Fibroblast of mammary gland (primary cell): Measurements from ENCODE around the gene MCF2L.

Source experiments
- DNase-seq: peaks from one replicate; pipeline ENCODE4 v3.0.0-alpha.2; 2010; ENCODE audit warnings: low read depth
- H3K4me3 ChIP-seq: 2 replicates; pipeline ENCODE4 v1.5.1; 2011; ENCODE audit warnings: low read depth, mild to moderate bottlenecking, low read length, moderate library complexity; ENCODE audit not compliant: control insufficient read depth
- CTCF ChIP-seq: conservative IDR thresholded peaks from 2 replicates; pipeline ENCODE4 v1.5.1; 2011; ENCODE audit warnings: low read depth, low read length, inconsistent platforms; ENCODE audit not compliant: control insufficient read depth, insufficient read depth

Gene MCF2L

GRCh38 chr13:112968910-112969691, at the start of gene MCF2L:
MCF2L (plus strand) TSS chr13:112969214; CDS start chr13:112969380, 166 bp downstream.
- DNase-seq: peak; percentile 37
- no peak for TF ChIP-seq CTCF

GRCh38 chr13:112923962-112924361, 45.1 kb upstream of the MCF2L start:
- H3K4me3 ChIP-seq: no peak overlapping the region
- TF ChIP-seq CTCF: no peak
- DNase-seq: no peak

More at GRCh38 chr13:112968910-112969691, at the start of gene MCF2L:
- H3K4me3 ChIP-seq: no peak within 1 kb of the TSS

GRCh38 chr13:112924365-112924764, 44.6 kb upstream of the MCF2L start:
- no peak for TF ChIP-seq CTCF
- H3K4me3 ChIP-seq: no peak overlapping the region
- no peak for DNase-seq

GRCh38 chr13:112926003-112926402, 43.0 kb upstream of the MCF2L start:
- TF ChIP-seq CTCF: no peak

GRCh38 chr13:112926993-112927392, 42.0 kb upstream of the MCF2L start:
- no peak overlapping the region for H3K4me3 ChIP-seq
- TF ChIP-seq CTCF: no peak
- DNase-seq: no peak

More at GRCh38 chr13:112926003-112926402, 43.0 kb upstream of the MCF2L start:
- DNase-seq: no peak
- no peak overlapping the region for H3K4me3 ChIP-seq

GRCh38 chr13:112928020-112928971, 40.7 kb upstream of the MCF2L start:
- no peak for DNase-seq
- TF ChIP-seq CTCF: no peak
- no peak overlapping the region for H3K4me3 ChIP-seq
